Body of pancreas (tissue), 4 donors: Measurements from ENCODE around the gene ZNF235. TPM values are rescaled to one million over a fixed set of nuclear protein-coding genes. Genes with fewer than 3 reads are reported as not detected.
A peak's percentile ranks its signal among the peaks of the same experiment; 100 is the strongest.

ENCODE experiments used
- ATAC-seq: fragments of 150-250 bp; one replicate; pipeline ENCODE4 v1.9.1; 2016
- DNase-seq, 4 donors: peaks; one replicate each; pipeline ENCODE4 v3.0.0-alpha.2; 2019
- H3K27ac ChIP-seq, 4 donors: fragments of 200-600 bp; sonication (generic); 1 replicate in 3 of 4; 2 replicates in 1 of 4; pipeline versions ENCODE4 v1.5.1 to v1.6.1; 2016 to 2019; ENCODE audit warnings: mild to moderate bottlenecking in 1 of 4, mixed read lengths in 1 of 4, moderate library complexity in 1 of 4
- H3K27me3 ChIP-seq, 2 donors: fragments of 200-600 bp; sonication (generic); one replicate each; pipeline ENCODE4 v1.6.0; 2016; ENCODE audit warnings: mild to moderate bottlenecking in 1 of 2
- H3K36me3 ChIP-seq, 2 donors: fragments of 200-600 bp; sonication (generic); replicated peaks in 1 of 2; 2 replicates each; pipeline ENCODE4 v1.5.1; 2016; ENCODE audit warnings: low read depth in 2 of 2; ENCODE audit not compliant: insufficient read depth in 1 of 2
- H3K4me1 ChIP-seq: fragments of 200-600 bp; sonication (generic); one replicate; pipeline ENCODE4 v1.6.0; 2016
- H3K4me3 ChIP-seq, 2 donors: fragments of 200-600 bp; sonication (generic); 1 replicate in 1 of 2; 2 replicates in 1 of 2; pipeline ENCODE4 v1.5.1; 2016 to 2019
- H3K9me3 ChIP-seq, 3 donors: fragments of 200-600 bp; sonication (generic); 1 replicate in 2 of 3; 2 replicates in 1 of 3; pipeline ENCODE4 v1.5.1; 2016
- POLR2A ChIP-seq, 3 donors: fragments of 450-650 bp; IDR thresholded peaks; one replicate each; pipeline ENCODE4 v1.6.1; 2016; ENCODE audit warnings: antibody characterized with exemption in 3 of 3, mild to moderate bottlenecking in 2 of 3
- whole genome bisulfite sequencing, 2 donors: methylation state at CpG; one replicate each; pipeline ENCODE4 v1.1.5; 2017; 5-methylcytosine and 5-hydroxymethylcytosine counted together
- intact Hi-C: fragments of 100-400 bp; cut with DNase I; formaldehyde crosslinking; loops from one replicate; pipeline ENCODE4 v1.15.1; 2023
- total RNA-seq, 2 donors: library from RNA; depleted of rRNA; stranded (reverse); fragments of >200 nt; gene quantifications; one replicate each; pipeline ENCODE4 v1.1.0, GENCODE V29; 2016
- TF ChIP-seq, protein P1 (sequence below), 7 experiments: fragments of 450-650 bp in 4 of 7; fragments of 200-600 bp in 3 of 7; sonication (generic) in 3 of 7; IDR thresholded peaks; one replicate each; pipeline ENCODE4 v1.5.1; 2016 to 2019; ENCODE audit warnings: antibody characterized with exemption in 7 of 7

ZNF235 gene
- total RNA-seq, 2 donors from 2014 or later: 2.6 to 4.4 TPM

DNA sequence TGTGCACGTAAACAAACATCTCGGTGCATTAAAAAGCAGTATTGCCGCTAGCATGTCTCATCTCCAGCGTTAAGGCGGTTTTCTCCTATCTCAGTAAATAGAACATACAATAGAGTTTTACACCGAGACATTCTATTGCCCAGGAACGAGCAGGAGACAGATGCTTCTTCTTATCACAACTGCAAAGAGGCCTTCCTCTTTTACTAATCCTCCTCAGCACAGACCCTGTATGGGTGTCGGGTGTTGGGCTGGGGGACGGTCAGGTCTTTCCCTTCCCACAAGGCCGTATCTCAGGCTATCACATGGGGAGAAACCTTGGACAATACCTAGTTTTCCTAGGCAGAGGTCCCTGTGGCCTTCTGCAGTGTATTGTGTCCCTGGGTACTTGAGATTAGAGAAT lies 23.9 kb downstream of the ZNF235 start:
- intact Hi-C loops: no loop called here
- Histone ChIP-seq H3K9me3 (peaks cover 0 to 29% (median 0%) of the 10 kb centered on the region in 3 donors), H3K27ac (no peak overlapping the region), H3K4me3 (no peak overlapping the region), H3K4me1 (no peaks in the 10 kb centered on the region), H3K27me3 (no peaks in the 10 kb centered on the region), H3K36me3 (no peaks in the 10 kb centered on the region)
- ATAC-seq: no peak
- TF ChIP-seq POLR2A (IDR thresholded peaks at IDR 0.05): no peak
- TF ChIP-seq, protein P1, sequence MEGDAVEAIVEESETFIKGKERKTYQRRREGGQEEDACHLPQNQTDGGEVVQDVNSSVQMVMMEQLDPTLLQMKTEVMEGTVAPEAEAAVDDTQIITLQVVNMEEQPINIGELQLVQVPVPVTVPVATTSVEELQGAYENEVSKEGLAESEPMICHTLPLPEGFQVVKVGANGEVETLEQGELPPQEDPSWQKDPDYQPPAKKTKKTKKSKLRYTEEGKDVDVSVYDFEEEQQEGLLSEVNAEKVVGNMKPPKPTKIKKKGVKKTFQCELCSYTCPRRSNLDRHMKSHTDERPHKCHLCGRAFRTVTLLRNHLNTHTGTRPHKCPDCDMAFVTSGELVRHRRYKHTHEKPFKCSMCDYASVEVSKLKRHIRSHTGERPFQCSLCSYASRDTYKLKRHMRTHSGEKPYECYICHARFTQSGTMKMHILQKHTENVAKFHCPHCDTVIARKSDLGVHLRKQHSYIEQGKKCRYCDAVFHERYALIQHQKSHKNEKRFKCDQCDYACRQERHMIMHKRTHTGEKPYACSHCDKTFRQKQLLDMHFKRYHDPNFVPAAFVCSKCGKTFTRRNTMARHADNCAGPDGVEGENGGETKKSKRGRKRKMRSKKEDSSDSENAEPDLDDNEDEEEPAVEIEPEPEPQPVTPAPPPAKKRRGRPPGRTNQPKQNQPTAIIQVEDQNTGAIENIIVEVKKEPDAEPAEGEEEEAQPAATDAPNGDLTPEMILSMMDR (IDR thresholded peaks at IDR 0.05): no peak
- WGBS, 2 donors: 77 to 86% methylated on average over 10 of the region's 10 CpGs
- DNase-seq: no peak

DNA sequence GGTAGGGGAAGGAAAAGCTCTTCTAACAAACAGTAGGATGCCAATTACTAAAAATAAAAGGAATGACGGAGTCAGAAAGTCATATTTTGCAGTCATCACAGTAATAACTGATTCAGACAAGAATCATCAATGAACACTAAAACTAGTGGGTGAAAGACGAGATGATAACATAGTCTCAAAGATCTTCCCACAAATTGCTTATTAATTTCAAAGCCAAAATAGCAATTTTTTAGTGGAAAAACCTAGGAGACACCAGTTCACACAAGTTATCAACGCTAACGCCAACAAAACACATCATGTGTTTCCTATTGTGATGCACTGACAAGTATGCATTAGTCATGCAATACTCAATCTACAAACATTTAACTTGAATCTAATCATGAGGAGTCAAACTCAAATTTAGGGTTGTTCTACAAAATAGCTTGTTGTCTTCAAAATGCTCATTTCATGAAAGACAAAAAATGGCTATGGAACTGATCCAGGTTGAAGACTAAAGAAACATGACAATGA lies 26.6 kb downstream of the ZNF235 start:
- intact Hi-C loops: no loop called here
- ATAC-seq: no peak
- H3K4me1 ChIP-seq: no peaks in the 10 kb centered on the region
- H3K36me3 ChIP-seq: no peaks in the 10 kb centered on the region
- no peak overlapping the region for H3K4me3 ChIP-seq
- H3K27me3 ChIP-seq: no peaks in the 10 kb centered on the region
- H3K9me3 ChIP-seq: peaks cover 0 to 37% (median 0%) of the 10 kb centered on the region in 3 donors
- no peak for TF ChIP-seq POLR2A (IDR thresholded peaks at IDR 0.05)
- TF ChIP-seq, protein P1 (IDR thresholded peaks at IDR 0.05): no peak
- WGBS, 2 donors: 85 to 90% methylated on average over 4 of the region's 4 CpGs
- no peak for DNase-seq
- H3K27ac ChIP-seq: no peak overlapping the region

DNA sequence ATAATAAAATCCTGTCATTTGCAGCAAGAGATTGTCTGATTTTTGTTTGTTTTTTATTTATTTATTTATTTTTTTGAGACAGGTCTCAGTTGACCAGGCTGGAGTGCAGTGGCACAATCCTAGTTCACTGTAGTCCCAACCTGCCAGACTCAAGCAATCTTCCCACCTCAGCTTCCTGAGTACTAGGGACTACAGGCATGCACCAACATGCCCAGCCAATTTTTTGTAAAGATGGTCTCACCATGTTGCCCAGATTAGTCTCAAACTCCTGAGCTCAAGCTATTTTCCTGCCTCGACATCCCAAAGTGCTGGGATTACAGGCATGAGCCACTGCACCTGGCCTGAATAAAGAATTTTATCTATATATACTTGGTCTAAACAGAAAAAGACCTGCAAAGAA lies 27.5 kb downstream of the ZNF235 start:
- ATAC-seq: no peak
- WGBS, 2 donors: 88 to 100% methylated on average over 1 of the region's 1 CpG
- TF ChIP-seq POLR2A (IDR thresholded peaks at IDR 0.05): no peak
- TF ChIP-seq, protein P1 (IDR thresholded peaks at IDR 0.05): no peak
- no peak overlapping the region for H3K27ac ChIP-seq
- H3K36me3 ChIP-seq: no peaks in the 10 kb centered on the region
- intact Hi-C loops: no loop called here
- no peak for DNase-seq
- peaks cover 0 to 32% (median 0%) of the 10 kb centered on the region in 3 donors for H3K9me3 ChIP-seq
- H3K4me1 ChIP-seq: no peaks in the 10 kb centered on the region
- no peak overlapping the region for H3K4me3 ChIP-seq
- H3K27me3 ChIP-seq: no peaks in the 10 kb centered on the region

DNA sequence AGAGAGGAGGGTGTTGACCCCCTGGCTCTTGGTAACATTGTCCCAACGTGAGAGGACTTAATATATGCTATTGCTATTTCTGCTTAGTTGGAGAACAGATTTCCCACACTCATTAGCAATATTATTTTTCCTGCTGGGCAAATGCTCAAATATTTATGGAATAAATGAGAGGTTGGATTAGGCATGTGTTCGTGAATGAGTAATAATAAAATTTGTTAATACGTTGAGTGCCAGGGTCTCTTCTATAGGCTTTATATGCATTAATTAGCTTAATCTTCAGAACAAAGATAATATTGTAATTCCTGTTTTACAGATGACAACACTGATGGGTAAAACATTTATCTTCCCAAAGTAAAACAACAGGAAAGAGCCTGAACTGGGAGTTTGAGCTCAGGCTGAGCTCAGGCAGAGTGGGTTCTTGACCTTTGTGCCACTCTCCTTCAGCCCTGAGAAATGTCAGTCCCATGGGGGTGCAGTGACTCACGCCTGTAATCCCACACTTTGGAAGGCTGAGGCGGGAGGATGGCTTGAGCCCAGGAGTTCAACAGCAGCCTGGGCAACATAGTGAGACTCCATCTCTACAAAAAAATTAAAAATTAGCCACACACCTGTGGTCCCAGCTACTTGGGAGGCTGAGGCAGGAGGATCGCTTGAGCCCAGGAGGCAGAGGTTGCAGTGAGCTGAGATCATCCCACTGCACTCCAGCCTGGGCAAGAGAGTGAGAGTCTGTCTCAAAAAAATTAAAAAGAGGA lies 44.0 kb downstream of the ZNF235 start:
- Histone ChIP-seq H3K9me3 (peaks cover 0 to 13% (median 0%) of the 10 kb centered on the region in 3 donors), H3K4me1 (no peaks in the 10 kb centered on the region), H3K36me3 (no peaks in the 10 kb centered on the region), H3K27me3 (no peaks in the 10 kb centered on the region), H3K27ac (no peak overlapping the region), H3K4me3 (no peak overlapping the region)
- WGBS, 2 donors: 56 to 66% methylated on average over 6 of the region's 6 CpGs
- ATAC-seq: no peak
- TF ChIP-seq POLR2A (IDR thresholded peaks at IDR 0.05): no peak
- TF ChIP-seq, protein P1 (IDR thresholded peaks at IDR 0.05): no peak
- intact Hi-C loops: no loop called here
- no peak for DNase-seq

DNA sequence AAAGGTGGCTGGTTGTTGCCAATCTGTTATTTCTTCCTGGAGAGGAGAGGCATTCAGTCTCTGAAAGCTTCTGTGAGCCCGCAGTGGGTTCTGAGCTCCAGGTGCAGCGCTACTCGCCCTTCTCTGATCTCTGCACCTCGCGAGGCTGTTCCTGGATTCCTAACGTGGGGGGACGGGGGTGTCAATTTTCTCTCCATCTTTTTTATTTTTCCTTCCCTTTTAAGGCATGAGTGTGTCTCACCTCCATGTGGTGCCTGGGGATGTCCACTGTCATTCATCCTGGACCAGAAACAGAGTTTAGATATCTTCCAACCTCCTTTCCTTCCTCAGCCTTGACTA lies 44.5 kb downstream of the ZNF235 start:
- no peak overlapping the region for H3K4me3 ChIP-seq
- H3K36me3 ChIP-seq: no peaks in the 10 kb centered on the region
- H3K4me1 ChIP-seq: no peaks in the 10 kb centered on the region
- no peak for DNase-seq
- 7 to 9% methylated on average over 7 of the region's 7 CpGs for WGBS, 2 donors
- intact Hi-C loops: no loop called here
- peak overlapping the region in 1 of 4 donors; percentile 62 for H3K27ac ChIP-seq
- no peaks in the 10 kb centered on the region for H3K27me3 ChIP-seq
- ATAC-seq: no peak
- TF ChIP-seq POLR2A (IDR thresholded peaks at IDR 0.05): no peak
- TF ChIP-seq, protein P1 (IDR thresholded peaks at IDR 0.05): no peak
- peaks cover 0 to 13% (median 0%) of the 10 kb centered on the region in 3 donors for H3K9me3 ChIP-seq
